Kidney glomerular epithelial cell (primary cell): Measurements from ENCODE around the gene XBP1.
"Not testable (repeated sequence)": the region's sequence is repeated elsewhere in the genome, so short reads cannot be mapped to it uniquely, and the experiment has no call there.

Source experiments
- DNase-seq: peaks from one replicate; lab custom pipeline; 2025; lab: John Stamatoyannopoulos, UW

Gene XBP1

DNA sequence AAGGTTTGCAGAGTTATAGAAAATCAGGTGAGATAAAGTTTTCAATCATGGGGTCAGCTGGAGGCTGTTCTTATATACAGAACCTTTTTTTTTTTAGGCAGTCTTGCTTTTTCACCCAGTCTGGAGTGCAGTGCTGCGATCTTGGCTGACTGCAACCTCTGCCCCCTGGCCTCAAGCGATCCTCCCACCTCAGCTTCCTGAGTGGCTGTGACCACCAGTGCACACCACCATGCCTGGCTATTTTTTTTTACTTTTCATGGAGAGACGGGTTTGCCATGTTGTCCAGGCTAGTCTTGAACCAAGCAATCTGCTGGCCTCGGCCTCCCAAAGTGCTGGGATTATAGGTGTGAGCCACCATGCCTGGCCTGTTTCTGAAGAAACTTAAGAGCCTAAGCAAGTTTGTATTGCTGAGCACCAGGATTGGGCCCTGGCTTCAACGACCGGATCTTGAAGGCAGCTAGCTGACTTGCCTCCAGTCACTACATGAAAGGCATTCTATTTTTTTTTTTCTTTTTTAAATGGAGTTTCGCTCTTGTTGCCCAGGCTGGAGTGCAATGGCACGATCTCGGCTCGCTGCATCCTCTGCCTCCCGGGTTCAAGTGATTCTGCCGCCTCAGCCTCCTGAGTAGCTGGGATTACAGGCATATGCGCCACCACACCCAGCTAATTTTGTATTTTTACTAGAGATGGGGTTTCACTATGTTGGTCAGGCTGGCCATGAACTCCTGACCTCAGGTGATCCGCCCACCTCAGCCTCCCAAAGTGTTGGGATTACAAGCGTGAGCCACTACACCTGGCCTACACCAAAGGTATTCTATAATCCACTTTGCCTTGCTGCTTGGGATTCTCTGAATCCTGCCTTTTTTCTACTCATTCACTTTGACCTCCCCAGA lies 7.6 kb downstream of the XBP1 start:
- no peak for DNase-seq

DNA sequence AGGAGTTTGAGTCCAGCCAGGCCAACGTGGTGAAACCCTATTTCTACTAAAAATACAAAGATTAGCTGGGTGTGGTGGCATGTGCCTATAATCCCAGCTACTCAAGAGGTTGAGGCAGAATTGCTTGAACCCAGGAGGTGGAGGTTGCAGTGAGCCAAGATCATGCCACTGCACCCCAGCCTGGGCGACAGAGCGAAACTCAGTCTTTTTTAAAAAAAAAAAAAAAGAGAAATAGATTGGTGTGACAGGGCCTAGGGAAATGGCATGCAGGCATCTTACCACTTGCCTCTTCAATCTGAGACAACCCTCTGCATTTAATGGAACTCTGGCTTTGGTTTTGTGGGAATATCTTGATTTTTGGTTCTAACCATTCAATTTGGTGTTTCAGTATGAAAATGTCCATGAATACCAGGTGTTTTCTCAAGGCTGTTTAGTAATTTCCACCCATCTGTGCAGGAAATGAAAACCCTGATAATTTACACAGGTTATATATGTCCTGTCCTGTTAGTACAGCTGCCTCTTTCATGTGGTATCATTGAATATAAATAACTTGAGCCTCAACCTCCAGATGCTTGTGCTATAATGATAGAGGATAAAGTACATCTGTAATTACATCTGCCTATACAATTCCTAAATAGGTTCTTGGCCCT lies 8.4 kb downstream of the XBP1 start:
- DNase-seq, result no peak

DNA sequence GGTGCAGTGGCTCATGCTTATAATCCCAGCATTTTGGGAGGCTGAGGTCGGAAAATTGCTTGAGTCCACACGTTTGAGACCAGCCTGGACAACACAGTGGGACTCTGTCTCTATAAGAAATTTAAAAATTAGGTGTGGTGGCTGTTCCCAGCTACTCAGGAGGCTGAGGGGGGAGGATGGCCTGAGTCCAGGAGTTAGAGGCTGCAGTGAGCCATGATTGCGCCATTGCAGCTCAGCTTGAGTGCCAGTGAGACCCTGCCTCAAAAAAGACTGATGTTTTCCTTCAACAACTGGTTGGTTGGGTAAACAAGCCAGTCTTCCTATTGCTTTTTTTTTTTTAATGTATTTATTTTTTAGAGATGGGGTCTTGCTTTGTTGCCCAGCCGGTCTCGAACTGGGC lies 9.2 kb downstream of the XBP1 start:
- DNase-seq, result no peak

DNA sequence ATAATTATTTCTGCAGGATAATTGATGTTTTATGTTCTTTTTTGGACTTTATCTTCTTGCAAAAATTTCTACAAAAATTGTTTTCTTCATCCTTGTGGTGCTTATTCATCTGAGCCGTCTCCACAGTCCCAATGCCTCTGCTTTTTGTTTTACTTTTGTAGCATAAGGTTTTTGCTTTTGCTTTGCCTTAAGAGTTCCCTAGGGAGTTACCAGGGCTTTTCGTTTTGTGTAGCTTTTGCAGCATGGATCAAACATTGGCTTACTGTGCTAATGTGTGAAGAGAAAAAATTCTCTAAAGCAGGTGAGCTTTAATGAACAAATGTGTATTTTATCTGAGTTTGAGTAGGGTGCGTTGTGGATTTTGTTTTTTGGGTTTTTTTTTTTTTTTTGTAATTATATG lies 11.8 kb downstream of the XBP1 start:
- no peak for DNase-seq

- no peak for DNase-seq
These were observed 16.3 kb downstream of the XBP1 start for GRCh38 chr22:28783786-28784671.

- DNase-seq, result no peak
These were observed 20.1 kb downstream of the XBP1 start for GRCh38 chr22:28780296-28780695.

DNA sequence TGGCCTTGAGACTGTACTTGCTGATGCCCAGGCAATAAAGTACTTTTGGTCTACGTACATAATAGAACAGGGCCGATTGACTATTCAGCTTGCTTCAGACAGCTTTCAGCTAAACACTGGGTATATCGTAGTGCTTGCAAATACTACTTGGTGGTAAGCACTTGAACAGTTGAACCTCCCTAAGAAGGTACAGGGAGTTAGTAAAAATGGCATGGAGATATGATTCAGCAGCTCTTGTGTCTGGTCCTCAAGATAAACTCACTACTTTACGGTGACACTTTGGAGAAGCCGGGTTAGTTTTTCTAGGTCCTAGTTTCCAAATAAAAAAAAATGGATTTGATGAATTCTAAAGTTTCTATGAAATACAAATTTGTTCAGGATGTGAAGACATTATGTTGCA lies 20.5 kb downstream of the XBP1 start:
- no peak for DNase-seq

GRCh38 chr22:28774378-28774777 lies 26.0 kb downstream of the XBP1 start:
- DNase-seq, result no peak

GRCh38 chr22:28773461-28773867 lies 26.9 kb downstream of the XBP1 start:
- DNase-seq, result peak; percentile 73

- peak; percentile 88 for DNase-seq
These were observed 27.5 kb downstream of the XBP1 start, which contains the start of gene CCDC117 for GRCh38 chr22:28772633-28773460. Gene CCDC117, plus strand, starts transcription at chr22:28772695. Its CDS starts 155 bp downstream, at chr22:28772850.

DNA sequence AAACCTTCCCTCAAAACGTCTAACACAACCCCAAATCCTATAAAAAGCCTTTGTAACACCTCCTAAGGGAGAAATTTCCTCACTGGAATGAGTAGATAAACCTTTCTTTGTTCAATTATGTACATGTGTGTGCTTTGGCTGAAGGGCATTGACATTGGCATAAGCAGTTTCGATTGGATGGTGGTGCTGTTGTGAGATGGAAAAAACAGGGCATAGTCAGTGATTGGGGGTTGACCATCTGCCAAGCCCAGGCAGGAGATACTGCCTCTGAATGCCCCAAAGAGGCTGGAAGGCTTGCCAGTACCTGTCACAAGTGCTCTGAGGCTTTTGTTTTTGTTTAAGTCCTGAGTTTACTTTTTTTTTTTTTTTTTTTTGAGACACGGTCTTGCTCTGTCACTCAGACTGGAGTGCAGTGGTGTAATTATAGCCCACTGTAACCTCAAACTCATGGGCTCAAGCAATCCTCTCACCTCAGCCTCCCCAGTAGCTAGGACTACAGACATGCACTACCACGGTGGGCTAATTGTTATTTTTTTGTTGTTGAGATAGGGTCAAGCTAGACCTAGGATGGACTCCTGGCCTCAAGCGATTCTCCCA lies 29.1 kb downstream of the XBP1 start:
- no peak for DNase-seq

- DNase-seq, result no peak
These were observed 30.8 kb downstream of the XBP1 start for GRCh38 chr22:28769394-28770085.

DNA sequence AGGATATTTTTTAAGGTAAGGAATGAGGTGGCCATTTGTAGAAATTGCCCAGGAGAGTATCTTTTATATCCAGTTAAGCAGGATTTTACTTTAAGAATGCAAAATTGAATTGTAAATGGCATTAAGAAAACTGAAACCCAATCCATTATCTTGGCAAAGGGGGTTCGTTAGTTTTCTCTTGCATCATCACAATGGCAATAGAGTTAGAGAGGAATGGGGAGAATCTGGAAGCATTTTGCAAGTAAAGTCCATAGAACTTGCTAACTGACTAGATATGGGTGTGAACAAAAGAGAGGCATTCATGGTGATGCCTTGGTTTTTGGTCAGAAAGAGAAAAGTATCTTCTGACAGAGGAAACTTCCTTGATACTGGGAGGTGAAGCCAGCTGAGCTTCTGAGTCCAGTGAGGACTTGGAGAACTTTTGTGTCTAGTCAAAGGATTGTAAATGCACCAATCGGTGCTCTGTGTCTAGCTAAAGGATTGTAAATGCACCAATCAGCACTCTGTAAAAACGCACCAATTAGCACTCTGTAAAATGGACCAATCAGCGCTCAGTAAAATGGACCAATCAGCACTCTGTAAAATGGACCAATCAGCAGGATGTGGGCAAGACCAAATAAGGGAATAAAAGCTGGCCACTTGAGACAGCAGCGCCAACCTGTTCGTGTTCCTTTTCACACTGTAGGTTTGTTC lies 31.5 kb downstream of the XBP1 start:
- no peak for DNase-seq

GRCh38 chr22:28766628-28767027 lies 33.7 kb downstream of the XBP1 start:
- no peak for DNase-seq

GRCh38 chr22:28762000-28762399 lies 38.4 kb downstream of the XBP1 start:
- DNase-seq, result not testable (repeated sequence)

DNA sequence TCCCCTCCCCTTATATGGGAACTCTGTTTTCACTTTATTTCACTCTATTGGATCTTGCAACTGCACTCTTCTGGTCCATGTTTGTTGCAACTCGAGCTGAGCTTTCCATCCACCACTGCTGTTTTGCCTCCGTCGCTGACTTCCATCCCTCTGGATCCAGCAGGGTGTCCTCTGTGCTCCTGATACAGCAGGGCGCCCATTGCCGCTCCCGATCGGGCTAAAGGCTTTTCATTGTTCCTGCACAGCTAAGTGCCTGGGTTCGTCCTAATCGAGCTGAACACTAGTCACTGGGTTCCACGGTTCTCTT lies 39.0 kb downstream of the XBP1 start:
- DNase-seq, result no peak

DNA sequence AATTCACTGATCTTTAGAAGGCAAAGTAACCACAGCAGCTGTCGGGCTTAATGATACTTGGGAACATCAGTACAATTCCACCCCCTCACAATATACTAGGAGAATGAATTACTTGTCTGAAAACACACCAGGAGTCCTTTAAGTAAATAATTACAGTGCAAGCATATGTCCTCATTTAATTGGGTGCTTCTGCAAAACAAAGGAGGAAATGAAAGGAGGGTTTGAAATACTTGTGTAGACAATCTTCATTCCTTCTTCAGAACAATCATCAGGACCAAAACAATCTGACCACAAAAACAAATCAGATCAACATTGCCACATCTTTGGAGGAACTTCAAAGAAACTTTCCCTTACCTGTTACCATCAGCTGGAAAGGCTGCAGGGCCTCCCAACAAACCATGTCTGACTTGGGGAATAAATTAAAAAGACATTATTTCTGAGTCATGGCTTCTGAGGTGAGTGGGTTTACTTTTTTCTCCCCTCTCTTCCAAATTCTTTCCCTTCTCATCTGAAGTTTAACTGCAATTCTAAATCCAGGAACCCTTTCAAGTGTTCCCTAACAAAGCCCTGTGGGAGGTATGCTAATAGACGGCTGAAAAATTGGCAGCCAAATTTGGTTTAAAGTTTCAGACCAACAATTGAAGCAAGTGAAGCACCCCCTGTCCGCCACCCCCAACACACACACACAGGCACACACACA lies 40.4 kb downstream of the XBP1 start:
- peak; percentile 26 for DNase-seq

GRCh38 chr22:28754512-28754911 lies 45.9 kb downstream of the XBP1 start:
- not testable (repeated sequence) for DNase-seq

- peak; percentile 48 for DNase-seq
These were observed 49.9 kb downstream of the XBP1 start for GRCh38 chr22:28750471-28750881.
